ENCODE measurements around the gene BRD8.

The BRD8 gene

GRCh38 chr5:138103319-138103637 is 75.2 kb downstream of the BRD8 start:
- H3K23ac ChIP-seq (ENCODE audit: low read length) = no peak overlapping the region
- H3K79me1 ChIP-seq (ENCODE audit: low read length) = no peaks in the 10 kb centered on the region
- H3K14ac ChIP-seq (ENCODE audit: low read length) = no peak overlapping the region
- H2AK5ac ChIP-seq (ENCODE audit: low read length) = no peak overlapping the region
- no peak overlapping the region for H2BK12ac ChIP-seq (ENCODE audit: low read length)
- H3K4me1 ChIP-seq (ENCODE audit: control insufficient read depth in 1 of 2, insufficient read depth in 2 of 2, low read length in 2 of 2) = no peaks in the 10 kb centered on the region
- no peak overlapping the region for H3K9ac ChIP-seq (ENCODE audit: low read length)
- no peak overlapping the region for H4K91ac ChIP-seq (ENCODE audit: low read depth, low read length)
- no peak overlapping the region for H2BK120ac ChIP-seq (ENCODE audit: insufficient read depth, low read length, poor library complexity)
- DNase-seq = no peak
- no peak overlapping the region for H2AFZ ChIP-seq (ENCODE audit: insufficient read depth, low read length, poor library complexity)
- H3K4me2 ChIP-seq (ENCODE audit: low read length) = no peak overlapping the region
- no peak overlapping the region for H2BK5ac ChIP-seq (ENCODE audit: low read depth, low read length, poor library complexity)
- no peaks in the 10 kb centered on the region for H3K27me3 ChIP-seq (ENCODE audit: insufficient read depth, low read length)
- WGBS (ENCODE audit: extremely low coverage, insufficient coverage, insufficient read length) = no CpG with 5 or more reads among the region's 3 CpGs
- no peak overlapping the region for H4K8ac ChIP-seq (ENCODE audit: low read depth, low read length)
- H4K12ac ChIP-seq (ENCODE audit: low read depth, low read length) = no peak overlapping the region
- no peaks in the 10 kb centered on the region for H3K9me3 ChIP-seq (ENCODE audit: insufficient read depth, low read depth, low read length)
- no peaks in the 10 kb centered on the region for H3K36me3 ChIP-seq (ENCODE audit: control insufficient read depth in 1 of 2, insufficient read depth in 2 of 2, low read length in 2 of 2)
- no peak overlapping the region for H3K4me3 ChIP-seq (ENCODE audit: low read depth, low read length)
- no peaks in the 10 kb centered on the region for H3K79me2 ChIP-seq (ENCODE audit: control insufficient read depth, insufficient read depth, low read length, poor library complexity)
- no peak overlapping the region for H3K4ac ChIP-seq (ENCODE audit: low read depth, low read length)
- no peak overlapping the region for H3K27ac ChIP-seq (ENCODE audit: low read depth, low read length)
- H3K18ac ChIP-seq (ENCODE audit: low read length) = no peak overlapping the region

- Histone ChIP-seq H3K4me3 (ENCODE audit: low read depth, low read length) (no peak overlapping the region), H3K79me1 (ENCODE audit: low read length) (no peaks in the 10 kb centered on the region), H3K79me2 (ENCODE audit: control insufficient read depth, insufficient read depth, low read length, poor library complexity) (no peaks in the 10 kb centered on the region), H4K12ac (ENCODE audit: low read depth, low read length) (no peak overlapping the region), H3K27ac (ENCODE audit: low read depth, low read length) (no peak overlapping the region), H2AFZ (ENCODE audit: insufficient read depth, low read length, poor library complexity) (no peak overlapping the region), H2BK120ac (ENCODE audit: insufficient read depth, low read length, poor library complexity) (no peak overlapping the region), H3K4ac (ENCODE audit: low read depth, low read length) (no peak overlapping the region), H4K8ac (ENCODE audit: low read depth, low read length) (no peak overlapping the region), H2BK5ac (ENCODE audit: low read depth, low read length, poor library complexity) (no peak overlapping the region), H3K9ac (ENCODE audit: low read length) (no peak overlapping the region), H3K4me1 (ENCODE audit: control insufficient read depth in 1 of 2, insufficient read depth in 2 of 2, low read length in 2 of 2) (no peaks in the 10 kb centered on the region), H2AK5ac (ENCODE audit: low read length) (no peak overlapping the region), H2BK12ac (ENCODE audit: low read length) (no peak overlapping the region), H3K36me3 (ENCODE audit: control insufficient read depth in 1 of 2, insufficient read depth in 2 of 2, low read length in 2 of 2) (no peaks in the 10 kb centered on the region), H3K14ac (ENCODE audit: low read length) (no peak overlapping the region), H3K27me3 (ENCODE audit: insufficient read depth, low read length) (no peaks in the 10 kb centered on the region), H3K23ac (ENCODE audit: low read length) (no peak overlapping the region), H3K4me2 (ENCODE audit: low read length) (no peak overlapping the region), H3K9me3 (ENCODE audit: insufficient read depth, low read depth, low read length) (no peaks in the 10 kb centered on the region), H4K91ac (ENCODE audit: low read depth, low read length) (no peak overlapping the region), H3K18ac (ENCODE audit: low read length) (no peak overlapping the region)
- WGBS (ENCODE audit: extremely low coverage, insufficient coverage, insufficient read length) = no CpG with 5 or more reads among the region's 7 CpGs
- no peak for DNase-seq
These were observed 75.7 kb downstream of the BRD8 start for GRCh38 chr5:138102454-138103318.

- no peak overlapping the region for H2AFZ ChIP-seq (ENCODE audit: insufficient read depth, low read length, poor library complexity)
- H3K23ac ChIP-seq (ENCODE audit: low read length) = no peak overlapping the region
- H3K4ac ChIP-seq (ENCODE audit: low read depth, low read length) = no peak overlapping the region
- H2AK5ac ChIP-seq (ENCODE audit: low read length) = no peak overlapping the region
- H3K36me3 ChIP-seq (ENCODE audit: control insufficient read depth in 1 of 2, insufficient read depth in 2 of 2, low read length in 2 of 2) = no peaks in the 10 kb centered on the region
- H4K91ac ChIP-seq (ENCODE audit: low read depth, low read length) = no peak overlapping the region
- H3K18ac ChIP-seq (ENCODE audit: low read length) = no peak overlapping the region
- no peak overlapping the region for H3K4me2 ChIP-seq (ENCODE audit: low read length)
- no peak overlapping the region for H3K4me3 ChIP-seq (ENCODE audit: low read depth, low read length)
- no peak overlapping the region for H4K8ac ChIP-seq (ENCODE audit: low read depth, low read length)
- H3K4me1 ChIP-seq (ENCODE audit: control insufficient read depth in 1 of 2, insufficient read depth in 2 of 2, low read length in 2 of 2) = no peaks in the 10 kb centered on the region
- no peaks in the 10 kb centered on the region for H3K27me3 ChIP-seq (ENCODE audit: insufficient read depth, low read length)
- H3K79me2 ChIP-seq (ENCODE audit: control insufficient read depth, insufficient read depth, low read length, poor library complexity) = no peaks in the 10 kb centered on the region
- no peak for DNase-seq
- no peak overlapping the region for H4K12ac ChIP-seq (ENCODE audit: low read depth, low read length)
- WGBS (ENCODE audit: extremely low coverage, insufficient coverage, insufficient read length) = no CpG with 5 or more reads among the region's 11 CpGs
- no peaks in the 10 kb centered on the region for H3K9me3 ChIP-seq (ENCODE audit: insufficient read depth, low read depth, low read length)
- no peak overlapping the region for H3K9ac ChIP-seq (ENCODE audit: low read length)
- H3K14ac ChIP-seq (ENCODE audit: low read length) = no peak overlapping the region
- H2BK120ac ChIP-seq (ENCODE audit: insufficient read depth, low read length, poor library complexity) = no peak overlapping the region
- no peak overlapping the region for H3K27ac ChIP-seq (ENCODE audit: low read depth, low read length)
- no peak overlapping the region for H2BK5ac ChIP-seq (ENCODE audit: low read depth, low read length, poor library complexity)
- no peaks in the 10 kb centered on the region for H3K79me1 ChIP-seq (ENCODE audit: low read length)
- H2BK12ac ChIP-seq (ENCODE audit: low read length) = no peak overlapping the region
These were observed 81.2 kb downstream of the BRD8 start for GRCh38 chr5:138096997-138097828.

GRCh38 chr5:138096363-138096762 is 82.1 kb downstream of the BRD8 start:
- no peaks in the 10 kb centered on the region for H3K79me1 ChIP-seq (ENCODE audit: low read length)
- no peak overlapping the region for H2AK5ac ChIP-seq (ENCODE audit: low read length)
- DNase-seq = no peak
- no peaks in the 10 kb centered on the region for H3K79me2 ChIP-seq (ENCODE audit: control insufficient read depth, insufficient read depth, low read length, poor library complexity)
- no peak overlapping the region for H3K4me3 ChIP-seq (ENCODE audit: low read depth, low read length)
- no peak overlapping the region for H3K4ac ChIP-seq (ENCODE audit: low read depth, low read length)
- no peak overlapping the region for H3K23ac ChIP-seq (ENCODE audit: low read length)
- H3K14ac ChIP-seq (ENCODE audit: low read length) = no peak overlapping the region
- no peak overlapping the region for H2BK12ac ChIP-seq (ENCODE audit: low read length)
- H3K27me3 ChIP-seq (ENCODE audit: insufficient read depth, low read length) = no peaks in the 10 kb centered on the region
- H2BK5ac ChIP-seq (ENCODE audit: low read depth, low read length, poor library complexity) = no peak overlapping the region
- H3K18ac ChIP-seq (ENCODE audit: low read length) = no peak overlapping the region
- H4K8ac ChIP-seq (ENCODE audit: low read depth, low read length) = no peak overlapping the region
- no peaks in the 10 kb centered on the region for H3K4me1 ChIP-seq (ENCODE audit: control insufficient read depth in 1 of 2, insufficient read depth in 2 of 2, low read length in 2 of 2)
- no peak overlapping the region for H3K9ac ChIP-seq (ENCODE audit: low read length)
- H3K27ac ChIP-seq (ENCODE audit: low read depth, low read length) = no peak overlapping the region
- no peak overlapping the region for H2BK120ac ChIP-seq (ENCODE audit: insufficient read depth, low read length, poor library complexity)
- H3K36me3 ChIP-seq (ENCODE audit: control insufficient read depth in 1 of 2, insufficient read depth in 2 of 2, low read length in 2 of 2) = no peaks in the 10 kb centered on the region
- no peak overlapping the region for H2AFZ ChIP-seq (ENCODE audit: insufficient read depth, low read length, poor library complexity)
- H3K4me2 ChIP-seq (ENCODE audit: low read length) = no peak overlapping the region
- H3K9me3 ChIP-seq (ENCODE audit: insufficient read depth, low read depth, low read length) = no peaks in the 10 kb centered on the region
- no peak overlapping the region for H4K91ac ChIP-seq (ENCODE audit: low read depth, low read length)
- no CpG with 5 or more reads among the region's 2 CpGs for WGBS (ENCODE audit: extremely low coverage, insufficient coverage, insufficient read length)
- H4K12ac ChIP-seq (ENCODE audit: low read depth, low read length) = no peak overlapping the region

Measured in trophoblast cell (in vitro differentiated cells and primary cell).